Osteocyte (in vitro differentiated cells): ENCODE measurements around the gene SGCE. TPM values are rescaled to one million over a fixed set of nuclear protein-coding genes. Genes with fewer than 3 reads are reported as not detected.

Source experiments
- DNase-seq: peaks from one replicate; pipeline ENCODE4 v3.0.0; 2021; ENCODE audit warnings: mixed read lengths; ENCODE audit not compliant: unreplicated experiment; ENCODE audit errors: extremely low spot score
- H3K27ac Mint-ChIP-seq: one replicate; pipeline ENCODE4 v1.8.0; 2021; ENCODE audit warnings: mild to moderate bottlenecking, mixed read lengths; ENCODE audit not compliant: unreplicated experiment
- H3K27me3 Mint-ChIP-seq: one replicate; pipeline ENCODE4 v1.8.0; 2021; ENCODE audit warnings: mixed read lengths; ENCODE audit not compliant: unreplicated experiment
- H3K36me3 Mint-ChIP-seq: one replicate; pipeline ENCODE4 v1.8.0; 2021; ENCODE audit warnings: mixed read lengths; ENCODE audit not compliant: unreplicated experiment
- H3K4me1 Mint-ChIP-seq: one replicate; pipeline ENCODE4 v1.8.0; 2021; ENCODE audit warnings: mixed read lengths; ENCODE audit not compliant: unreplicated experiment
- H3K4me3 Mint-ChIP-seq: one replicate; pipeline ENCODE4 v1.8.0; 2021; ENCODE audit warnings: mild to moderate bottlenecking, moderate library complexity, mixed read lengths; ENCODE audit not compliant: unreplicated experiment
- H3K9me3 Mint-ChIP-seq: one replicate; pipeline ENCODE4 v1.8.0; 2021; ENCODE audit warnings: mixed read lengths; ENCODE audit not compliant: unreplicated experiment
- CTCF ChIP-seq: fragments of 200-600 bp; sonication (generic); IDR thresholded peaks from 2 replicates; pipeline ENCODE4 v1.5.0; 2021; ENCODE audit warnings: antibody characterized with exemption, mild to moderate bottlenecking, moderate library complexity
- total RNA-seq: library from RNA; stranded (reverse); gene quantifications from 2 replicates; pipeline ENCODE4 v1.2.1, GENCODE V29; 2021

Gene SGCE
- total RNA-seq, 1 donor from 2014 or later = 85.6 TPM

- TF ChIP-seq CTCF = no peak
- Mint-ChIP-seq H3K4me3 (no peak overlapping the region), H3K27me3 (no peaks in the 10 kb centered on the region), H3K36me3 (peaks cover 24% of the 10 kb centered on the region), H3K4me1 (peaks cover 3% of the 10 kb centered on the region), H3K9me3 (peaks cover 37% of the 10 kb centered on the region), H3K27ac (no peak overlapping the region)
- no peak for DNase-seq
Observed at GRCh38 chr7:94578614-94579013, 77.3 kb downstream of the SGCE start.

- no peak for DNase-seq
- H3K27me3 Mint-ChIP-seq = no peaks in the 10 kb centered on the region
- H3K4me3 Mint-ChIP-seq = no peak overlapping the region
- peaks cover 50% of the 10 kb centered on the region for H3K9me3 Mint-ChIP-seq
- no peak overlapping the region for H3K27ac Mint-ChIP-seq
- peaks cover 3% of the 10 kb centered on the region for H3K4me1 Mint-ChIP-seq
- no peak for TF ChIP-seq CTCF
- H3K36me3 Mint-ChIP-seq = peaks cover 28% of the 10 kb centered on the region
Observed at GRCh38 chr7:94577357-94577756, 78.6 kb downstream of the SGCE start.

- Mint-ChIP-seq H3K9me3 (peaks cover 54% of the 10 kb centered on the region), H3K4me3 (no peak overlapping the region), H3K4me1 (peaks cover 3% of the 10 kb centered on the region), H3K27ac (no peak overlapping the region), H3K36me3 (peaks cover 28% of the 10 kb centered on the region), H3K27me3 (no peaks in the 10 kb centered on the region)
- DNase-seq = no peak
- no peak for TF ChIP-seq CTCF
Observed at GRCh38 chr7:94576316-94576715, 79.6 kb downstream of the SGCE start.

GRCh38 chr7:94575646-94576045 is 80.3 kb downstream of the SGCE start:
- Mint-ChIP-seq H3K27ac (no peak overlapping the region), H3K36me3 (peaks cover 27% of the 10 kb centered on the region), H3K4me1 (peaks cover 3% of the 10 kb centered on the region), H3K4me3 (no peak overlapping the region), H3K9me3 (peaks cover 51% of the 10 kb centered on the region), H3K27me3 (no peaks in the 10 kb centered on the region)
- no peak for TF ChIP-seq CTCF
- no peak for DNase-seq

GRCh38 chr7:94571816-94572215 is 84.1 kb downstream of the SGCE start:
- no peak for TF ChIP-seq CTCF
- Mint-ChIP-seq H3K4me3 (no peak overlapping the region), H3K9me3 (peaks cover 39% of the 10 kb centered on the region), H3K27ac (no peak overlapping the region), H3K27me3 (no peaks in the 10 kb centered on the region), H3K36me3 (peaks cover 20% of the 10 kb centered on the region), H3K4me1 (no peaks in the 10 kb centered on the region)
- DNase-seq = no peak
